LNCAP (cell line): ENCODE results near the gene PROK2.

Experiments
- CTCF ChIP-seq: fragments of 450-650 bp; IDR thresholded peaks from 2 replicates; pipeline ENCODE4 v1.5.1; 2017; ENCODE audit warnings: mild to moderate bottlenecking

Gene PROK2

GRCh38 chr3:71813704-71814103 is 28.8 kb upstream of the PROK2 start:
- no peak for TF ChIP-seq CTCF

- TF ChIP-seq CTCF = no peak
Observed at GRCh38 chr3:71813073-71813472, 28.1 kb upstream of the PROK2 start.

GRCh38 chr3:71810056-71810455 is 25.1 kb upstream of the PROK2 start:
- no peak for TF ChIP-seq CTCF

GRCh38 chr3:71809321-71810026 is 24.5 kb upstream of the PROK2 start:
- TF ChIP-seq CTCF = no peak

- TF ChIP-seq CTCF = no peak
Observed at GRCh38 chr3:71806736-71807135, 21.8 kb upstream of the PROK2 start.

GRCh38 chr3:71805691-71806090 is 20.7 kb upstream of the PROK2 start:
- no peak for TF ChIP-seq CTCF

- TF ChIP-seq CTCF = no peak
Observed at GRCh38 chr3:71805199-71805598, 20.3 kb upstream of the PROK2 start.

- TF ChIP-seq CTCF = no peak
Observed at GRCh38 chr3:71803248-71803647, 18.3 kb upstream of the PROK2 start.
